SK-N-SH treated with all-trans-retinoic acid at 6 μM for 48 hours (cell line): ENCODE measurements around the gene CHERP.
"Not testable (repeated sequence)": the region's sequence is repeated elsewhere in the genome, so short reads cannot be mapped to it uniquely, and the experiment has no call there.

Source experiments
- ATAC-seq: fragments of 200-7000 bp; cut with Tn5 transposase; 3 replicates; pipeline ENCODE4 v1.9.1; 2020; ENCODE audit warnings: mild to moderate bottlenecking, moderate library complexity
- ARNTL ChIP-seq: fragments of 450-650 bp; formaldehyde crosslinking; IDR thresholded peaks from 2 replicates; pipeline ENCODE4 v1.5.0; 2020; ENCODE audit warnings: low read depth, mild to moderate bottlenecking, moderate library complexity, borderline replicate concordance
- BACH2 ChIP-seq: fragments of 250-450 bp; sonication (Bioruptor Pico); IDR thresholded peaks from 2 replicates; pipeline ENCODE4 v1.9.0; 2021; ENCODE audit warnings: mild to moderate bottlenecking, borderline replicate concordance
- CREB5 ChIP-seq: fragments of 250-450 bp; sonication (Bioruptor Pico); IDR thresholded peaks from 2 replicates; pipeline ENCODE4 v1.5.1; 2020; ENCODE audit warnings: low read depth, mild to moderate bottlenecking, moderate library complexity
- CSDC2 ChIP-seq: fragments of 250-450 bp; sonication (Bioruptor Pico); IDR thresholded peaks from 2 replicates; pipeline ENCODE4 v1.5.0; 2020; ENCODE audit warnings: mild to moderate bottlenecking, moderate library complexity
- CSRNP3 ChIP-seq: fragments of 250-450 bp; sonication (Bioruptor Pico); IDR thresholded peaks from 2 replicates; pipeline ENCODE4 v1.5.1; 2021; ENCODE audit warnings: mild to moderate bottlenecking, moderate library complexity
- ESRRG ChIP-seq: fragments of 250-450 bp; sonication (Bioruptor Pico); IDR thresholded peaks from 2 replicates; pipeline ENCODE4 v1.6.1; 2021; ENCODE audit warnings: mild to moderate bottlenecking
- GLIS3 ChIP-seq: fragments of 250-450 bp; sonication (Bioruptor Pico); IDR thresholded peaks from 2 replicates; pipeline ENCODE4 v1.5.0; 2020; ENCODE audit warnings: mild to moderate bottlenecking, moderate library complexity
- ISL1 ChIP-seq: fragments of 250-450 bp; sonication (Bioruptor Pico); IDR thresholded peaks from 2 replicates; pipeline ENCODE4 v2.1.2; 2022; ENCODE audit warnings: mild to moderate bottlenecking, moderate library complexity
- PATZ1 ChIP-seq: fragments of 250-450 bp; sonication (Bioruptor Pico); IDR thresholded peaks from 2 replicates; pipeline ENCODE4 v1.8.0; 2020; ENCODE audit warnings: mild to moderate bottlenecking, moderate library complexity, borderline replicate concordance
- POU6F1 ChIP-seq: fragments of 250-450 bp; sonication (Bioruptor Pico); IDR thresholded peaks from 2 replicates; pipeline ENCODE4 v1.8.0; 2021; ENCODE audit warnings: low read depth, mild to moderate bottlenecking, moderate library complexity, borderline replicate concordance
- PPARA ChIP-seq: fragments of 250-450 bp; sonication (Bioruptor Pico); IDR thresholded peaks from 2 replicates; pipeline ENCODE4 v1.5.0; 2020; ENCODE audit warnings: mild to moderate bottlenecking, borderline replicate concordance
- RARB ChIP-seq: fragments of 250-450 bp; sonication (Bioruptor Pico); IDR thresholded peaks from 2 replicates; pipeline ENCODE4 v1.8.0; 2021; ENCODE audit warnings: mild to moderate bottlenecking, moderate library complexity
- SNAI2 ChIP-seq: fragments of 250-450 bp; sonication (Bioruptor Pico); IDR thresholded peaks from 2 replicates; pipeline ENCODE4 v1.5.0; 2020; ENCODE audit warnings: mild to moderate bottlenecking, moderate library complexity
- TOX ChIP-seq: fragments of 250-450 bp; sonication (Bioruptor Pico); IDR thresholded peaks from 2 replicates; pipeline ENCODE4 v1.8.0; 2021; ENCODE audit warnings: mild to moderate bottlenecking, moderate library complexity, borderline replicate concordance
- TSHZ2 ChIP-seq: fragments of 250-450 bp; sonication (Bioruptor Pico); IDR thresholded peaks from 2 replicates; pipeline ENCODE4 v1.5.0; 2020; ENCODE audit warnings: mild to moderate bottlenecking, moderate library complexity
- ZC3H10 ChIP-seq: fragments of 250-450 bp; sonication (Bioruptor Pico); IDR thresholded peaks from 2 replicates; pipeline ENCODE4 v1.5.1; 2021; ENCODE audit warnings: mild to moderate bottlenecking, moderate library complexity
- ZFP3 ChIP-seq: fragments of 250-450 bp; sonication (Bioruptor Pico); IDR thresholded peaks from 2 replicates; pipeline ENCODE4 v1.5.0; 2020; ENCODE audit warnings: mild to moderate bottlenecking, moderate library complexity
- ZFP30 ChIP-seq: fragments of 450-650 bp; formaldehyde crosslinking; IDR thresholded peaks from 2 replicates; pipeline ENCODE4 v1.5.0; 2022; ENCODE audit warnings: mild to moderate bottlenecking, moderate library complexity
- ZNF565 ChIP-seq: fragments of 450-650 bp; formaldehyde crosslinking; conservative IDR thresholded peaks from 2 replicates; pipeline ENCODE4 v1.5.0; 2020; ENCODE audit warnings: low read depth, mild to moderate bottlenecking, moderate library complexity
- ZNF70 ChIP-seq: fragments of 450-650 bp; formaldehyde crosslinking; IDR thresholded peaks from 2 replicates; pipeline ENCODE4 v1.5.0; 2020; ENCODE audit warnings: mild to moderate bottlenecking, moderate library complexity
- ZNF8 ChIP-seq: fragments of 450-650 bp; formaldehyde crosslinking; IDR thresholded peaks from 2 replicates; pipeline ENCODE4 v1.5.0; 2020; ENCODE audit warnings: mild to moderate bottlenecking, moderate library complexity

CHERP gene

GRCh38 chr19:16486476-16486875 lies 55.8 kb downstream of the CHERP start:
- ATAC-seq, result not testable (repeated sequence)

- no peak for ATAC-seq
- no peak for TF ChIP-seq RARB (CRISPR knock-in tag)
- no peak for TF ChIP-seq BACH2 (CRISPR knock-in tag)
- TF ChIP-seq CREB5, result no peak
- no peak for TF ChIP-seq TSHZ2 (CRISPR knock-in tag)
- no peak for TF ChIP-seq GLIS3 (CRISPR knock-in tag)
These were observed 59.5 kb downstream of the CHERP start for GRCh38 chr19:16482745-16483144.

- no peak for TF ChIP-seq PPARA
- TF ChIP-seq ZC3H10, result no peak
- TF ChIP-seq ZNF565 (CRISPR knock-in tag), result no peak
- no peak for TF ChIP-seq ZFP3 (CRISPR knock-in tag)
- no peak for TF ChIP-seq ISL1
- TF ChIP-seq POU6F1 (CRISPR knock-in tag), result no peak
- TF ChIP-seq CSRNP3 (CRISPR knock-in tag), result no peak
- no peak for TF ChIP-seq CSDC2 (CRISPR knock-in tag)
- TF ChIP-seq ESRRG (CRISPR knock-in tag), result no peak
- no peak for TF ChIP-seq TOX (CRISPR knock-in tag)
- no peak for TF ChIP-seq PATZ1 (CRISPR knock-in tag)
- TF ChIP-seq ZFP30 (CRISPR knock-in tag), result no peak
- no peak for TF ChIP-seq ARNTL (CRISPR knock-in tag)
- no peak for TF ChIP-seq BACH2 (CRISPR knock-in tag)
- no peak for TF ChIP-seq GLIS3 (CRISPR knock-in tag)
- no peak for TF ChIP-seq RARB (CRISPR knock-in tag)
- TF ChIP-seq ZNF8 (CRISPR knock-in tag), result no peak
- TF ChIP-seq CREB5, result no peak
- TF ChIP-seq ZNF70 (CRISPR knock-in tag), result no peak
- no peak for TF ChIP-seq SNAI2 (CRISPR knock-in tag)
- ATAC-seq, result no peak
These were observed 64.9 kb downstream of the CHERP start for GRCh38 chr19:16477311-16477710.
